HCT116 (cell line): ENCODE data around the gene CPNE4. TPM values are rescaled to one million over a fixed set of nuclear protein-coding genes. Genes with fewer than 3 reads are reported as not detected.

Experiments
- ATAC-seq: fragments of 200-7000 bp; cut with Tn5 transposase; 2 replicates; pipeline ENCODE4 v1.9.1; 2020; ENCODE audit warnings: mild to moderate bottlenecking, moderate library complexity
- BruUV-seq: library from RNA; stranded (reverse); fragments of 400-500 nt; replicated peaks from 2 replicates; lab custom pipeline; 2021; lab: Mats Ljungman, UMichigan
- CTCF ChIA-PET: fragments of 300-600 bp; sonication (Branson Sonifier 250); formaldehyde crosslinking; loops from one replicate; lab custom pipeline; 2021; ENCODE audit warnings: antibody characterized with exemption; lab: Charles Lee
- POLR2A ChIA-PET: fragments of 300-600, 350-600 bp; sonication (Branson Sonifier 250); formaldehyde crosslinking; loops from one replicate; lab custom pipeline; 2021; ENCODE audit warnings: antibody characterized with exemption; lab: Charles Lee
- RAD21 ChIA-PET, 2 experiments: fragments of 300-600 bp; sonication (Branson Sonifier 250); formaldehyde crosslinking; loops; one replicate each; lab custom pipeline; 2023; ENCODE audit warnings: low total read pairs in 2 of 2; ENCODE audit not compliant: uncharacterized antibody in 2 of 2, unreplicated experiment in 2 of 2, low non-redundant PET in 1 of 2; lab: Charles Lee
- DNase-seq: peaks from one replicate; pipeline ENCODE4 v3.0.0-alpha.2; 2010; ENCODE audit warnings: low read depth, low spot score
- H2AFZ ChIP-seq: fragments of 200-600 bp; shearing (Covaris generic), sonication (generic); 2 replicates; pipeline ENCODE4 v1.6.1; 2017; ENCODE audit warnings: low read depth, mixed run types, mixed read lengths, antibody characterized with exemption, low read length; ENCODE audit not compliant: poor library complexity, severe bottlenecking
- H3K27ac ChIP-seq: 2 replicates; pipeline ENCODE4 v1.5.1; 2012; ENCODE audit warnings: low read depth, low read length
- H3K27me3 ChIP-seq: fragments of 200-600 bp; sonication (generic); 2 replicates; pipeline ENCODE4 v1.6.1; 2016; ENCODE audit warnings: mixed run types, low read length, mixed read lengths; ENCODE audit not compliant: insufficient read depth
- H3K36me3 ChIP-seq, 2 experiments: fragments of 200-500 bp in 1 of 2; fragments of 200-600 bp in 1 of 2; sonication (Bioruptor generic) in 1 of 2; sonication (generic) in 1 of 2; 2 replicates each; pipeline versions ENCODE4 v1.5.1 to v1.6.1; 2014 to 2016; ENCODE audit warnings: low read length in 2 of 2, inconsistent platforms in 1 of 2, mixed read lengths in 1 of 2, mixed run types in 1 of 2; ENCODE audit not compliant: insufficient read depth in 2 of 2, control insufficient read depth in 1 of 2
- H3K4me1 ChIP-seq, 2 experiments: fragments of 200-600 bp in 1 of 2; sonication (generic) in 1 of 2; 2 replicates each; pipeline versions ENCODE4 v1.5.1 to v1.6.1; 2012 to 2017; ENCODE audit warnings: low read length in 2 of 2, inconsistent platforms in 1 of 2, mild to moderate bottlenecking in 1 of 2, mixed read lengths in 1 of 2, mixed run types in 1 of 2, moderate library complexity in 1 of 2; ENCODE audit not compliant: insufficient read depth in 2 of 2, control insufficient read depth in 1 of 2
- H3K4me2 ChIP-seq: fragments of 200-600 bp; sonication (generic); 2 replicates; pipeline ENCODE4 v1.6.1; 2017; ENCODE audit warnings: mixed run types, low read length, mixed read lengths
- H3K4me3 ChIP-seq, 2 experiments: fragments of 200-600 bp in 1 of 2; sonication (generic) in 1 of 2; replicated peaks in 1 of 2; 2 replicates each; pipeline ENCODE4 v1.5.1; 2011 to 2016; ENCODE audit warnings: low read length in 2 of 2, control low read depth in 1 of 2, low read depth in 1 of 2, mild to moderate bottlenecking in 1 of 2, mixed read lengths in 1 of 2, mixed run types in 1 of 2
- H3K79me2 ChIP-seq: fragments of 200-600 bp; sonication (generic); 2 replicates; pipeline ENCODE4 v1.6.1; 2017; ENCODE audit warnings: mild to moderate bottlenecking, mixed run types, low read length, moderate library complexity, mixed read lengths; ENCODE audit not compliant: insufficient read depth
- H3K9ac ChIP-seq: fragments of 200-600 bp; sonication (generic); 2 replicates; pipeline ENCODE4 v1.6.1; 2016; ENCODE audit warnings: low read length, mixed read lengths
- H3K9me2 ChIP-seq: fragments of 200-600 bp; sonication (generic), shearing (Covaris generic); 2 replicates; pipeline ENCODE4 v1.6.1; 2017; ENCODE audit warnings: mixed run types, mild to moderate bottlenecking, moderate library complexity; ENCODE audit not compliant: insufficient read depth
- H3K9me3 ChIP-seq, 2 experiments: fragments of 200-500 bp in 1 of 2; fragments of 200-600 bp in 1 of 2; sonication (Bioruptor generic) in 1 of 2; sonication (generic) in 1 of 2; 2 replicates each; pipeline ENCODE4 v1.6.1; 2014 to 2017; ENCODE audit warnings: low read length in 2 of 2, mixed read lengths in 2 of 2, inconsistent platforms in 1 of 2, low read depth in 1 of 2, mild to moderate bottlenecking in 1 of 2, mixed run types in 1 of 2, moderate library complexity in 1 of 2; ENCODE audit not compliant: control insufficient read depth in 1 of 2, insufficient read depth in 1 of 2
- H4K20me1 ChIP-seq: fragments of 200-600 bp; sonication (generic), shearing (Covaris generic); 2 replicates; pipeline ENCODE4 v1.6.1; 2017; ENCODE audit warnings: mixed run types, mild to moderate bottlenecking, moderate library complexity; ENCODE audit not compliant: insufficient read depth
- CEBPB ChIP-seq: IDR thresholded peaks from 2 replicates; pipeline ENCODE4 v1.6.1; 2012; ENCODE audit warnings: low read depth
- EGR1 ChIP-seq: IDR thresholded peaks from 2 replicates; pipeline ENCODE4 v1.6.1; 2012; ENCODE audit warnings: low read depth
- FOSL1 ChIP-seq: IDR thresholded peaks from 2 replicates; pipeline ENCODE4 v1.6.1; 2012; ENCODE audit warnings: low read depth
- POLR2A ChIP-seq: IDR thresholded peaks from 2 replicates; pipeline ENCODE4 v1.7.0; 2011; ENCODE audit warnings: borderline replicate concordance; ENCODE audit not compliant: insufficient read depth, insufficient read length; ENCODE audit errors: extremely low read depth
- POLR2AphosphoS5 ChIP-seq: IDR thresholded peaks from 2 replicates; pipeline ENCODE4 v1.6.1; 2011; ENCODE audit warnings: mild to moderate bottlenecking, low read depth, low read length, moderate library complexity
- RAD21 ChIP-seq: IDR thresholded peaks from 2 replicates; pipeline ENCODE4 v1.6.1; 2012; ENCODE audit warnings: low read depth, mild to moderate bottlenecking
- SRF ChIP-seq: IDR thresholded peaks from 2 replicates; pipeline ENCODE4 v1.6.1; 2012; ENCODE audit warnings: low read depth
- ZNF274 ChIP-seq: fragments of 200-500 bp; sonication (Bioruptor generic); IDR thresholded peaks from 2 replicates; pipeline ENCODE4 v1.6.1; 2014; ENCODE audit warnings: mild to moderate bottlenecking, low read depth, low read length, inconsistent platforms
- intact Hi-C: fragments of 100-400 bp; cut with micrococcal nuclease; formaldehyde crosslinking; loops from 2 replicates; pipeline ENCODE4 v1.10.0; 2022
- total RNA-seq: library from RNA; stranded (reverse); gene quantifications from one replicate; pipeline ENCODE4 v1.2.1, GENCODE V29; 2021; ENCODE audit not compliant: unreplicated experiment
- TF ChIP-seq, protein P1 (sequence below), 3 experiments: fragments of 200-600 bp in 1 of 3; sonication (generic) in 1 of 3; IDR thresholded peaks in 2 of 3; conservative IDR thresholded peaks in 1 of 3; 2 replicates each; pipeline ENCODE4 v1.5.1; 2012 to 2017; ENCODE audit warnings: low read depth in 2 of 3, low read length in 2 of 3, antibody characterized with exemption in 1 of 3, borderline replicate concordance in 1 of 3, control low read depth in 1 of 3, mild to moderate bottlenecking in 1 of 3, mixed read lengths in 1 of 3, mixed run types in 1 of 3, moderate library complexity in 1 of 3; ENCODE audit not compliant: insufficient read depth in 1 of 3
- TF ChIP-seq, protein P2 (sequence below): IDR thresholded peaks from 2 replicates; pipeline ENCODE4 v1.6.1; 2012
- TF ChIP-seq, protein P3 (sequence below): IDR thresholded peaks from 2 replicates; pipeline ENCODE4 v1.6.1; 2012; ENCODE audit warnings: low read depth

CPNE4 gene
- total RNA-seq, 1 experiment from 2014 or later = not detected

DNA sequence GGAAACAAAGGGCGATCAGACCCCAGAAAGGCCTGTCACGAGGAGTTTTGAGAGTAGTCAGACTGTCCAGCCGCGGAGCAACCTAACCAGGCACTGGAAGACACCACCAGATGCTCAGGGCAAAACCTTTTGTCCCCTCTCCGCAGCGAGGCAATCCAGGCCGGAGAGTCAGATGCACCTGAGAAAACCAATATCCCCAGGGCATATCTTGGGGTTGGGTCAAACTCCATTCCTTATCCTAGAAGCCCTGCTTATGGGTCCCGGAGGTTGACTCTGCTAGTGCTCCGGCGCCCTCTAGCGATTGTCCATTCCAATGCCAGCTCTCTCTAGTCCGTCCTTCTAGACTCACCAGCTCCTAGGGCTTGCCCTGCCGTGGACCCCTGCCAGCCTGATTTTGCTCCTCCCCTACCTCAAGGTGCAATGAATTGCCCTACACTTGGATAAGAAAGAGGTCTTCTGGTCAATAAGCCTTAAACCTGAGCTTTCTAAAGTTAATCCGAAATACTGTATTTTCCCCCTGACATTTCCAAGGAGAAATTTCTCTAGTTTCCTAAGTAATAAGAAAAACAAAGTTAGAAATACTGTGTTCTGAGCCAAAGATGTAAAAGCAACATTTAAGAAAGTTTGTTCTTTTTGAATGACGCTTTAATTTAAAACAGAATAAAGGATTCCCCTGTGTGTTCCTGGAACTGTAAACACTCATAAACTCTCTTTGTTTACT, 5.5 kb downstream of the CPNE4 start:
- H3K27me3 ChIP-seq = peaks cover 31% of the 10 kb centered on the region
- no peaks in the 10 kb centered on the region for H3K9me3 ChIP-seq
- H3K9ac ChIP-seq = no peak overlapping the region
- POLR2A ChIA-PET = no interaction called here
- no peak overlapping the region for H3K27ac ChIP-seq
- RAD21 ChIA-PET = no interaction called here
- H4K20me1 ChIP-seq = no peaks in the 10 kb centered on the region
- H3K4me1 ChIP-seq = no peaks in the 10 kb centered on the region
- no peaks in the 10 kb centered on the region for H3K9me2 ChIP-seq
- H3K79me2 ChIP-seq = no peaks in the 10 kb centered on the region
- TF ChIP-seq, protein P1, sequence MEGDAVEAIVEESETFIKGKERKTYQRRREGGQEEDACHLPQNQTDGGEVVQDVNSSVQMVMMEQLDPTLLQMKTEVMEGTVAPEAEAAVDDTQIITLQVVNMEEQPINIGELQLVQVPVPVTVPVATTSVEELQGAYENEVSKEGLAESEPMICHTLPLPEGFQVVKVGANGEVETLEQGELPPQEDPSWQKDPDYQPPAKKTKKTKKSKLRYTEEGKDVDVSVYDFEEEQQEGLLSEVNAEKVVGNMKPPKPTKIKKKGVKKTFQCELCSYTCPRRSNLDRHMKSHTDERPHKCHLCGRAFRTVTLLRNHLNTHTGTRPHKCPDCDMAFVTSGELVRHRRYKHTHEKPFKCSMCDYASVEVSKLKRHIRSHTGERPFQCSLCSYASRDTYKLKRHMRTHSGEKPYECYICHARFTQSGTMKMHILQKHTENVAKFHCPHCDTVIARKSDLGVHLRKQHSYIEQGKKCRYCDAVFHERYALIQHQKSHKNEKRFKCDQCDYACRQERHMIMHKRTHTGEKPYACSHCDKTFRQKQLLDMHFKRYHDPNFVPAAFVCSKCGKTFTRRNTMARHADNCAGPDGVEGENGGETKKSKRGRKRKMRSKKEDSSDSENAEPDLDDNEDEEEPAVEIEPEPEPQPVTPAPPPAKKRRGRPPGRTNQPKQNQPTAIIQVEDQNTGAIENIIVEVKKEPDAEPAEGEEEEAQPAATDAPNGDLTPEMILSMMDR (IDR thresholded peaks at IDR 0.05 in 2 of 3, conservative IDR thresholded peaks at IDR 0.05 in 1 of 3; ENCODE audit: borderline replicate concordance in 1 of 3, insufficient read depth in 1 of 3, low read depth in 2 of 3, low read length in 2 of 3) = peak; percentile 71 to 92 (median 88)
- peak; percentile 86 for TF ChIP-seq RAD21
- TF ChIP-seq POLR2AphosphoS5 = no peak
- TF ChIP-seq, protein P2, sequence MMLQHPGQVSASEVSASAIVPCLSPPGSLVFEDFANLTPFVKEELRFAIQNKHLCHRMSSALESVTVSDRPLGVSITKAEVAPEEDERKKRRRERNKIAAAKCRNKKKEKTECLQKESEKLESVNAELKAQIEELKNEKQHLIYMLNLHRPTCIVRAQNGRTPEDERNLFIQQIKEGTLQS = no peak
- TF ChIP-seq POLR2A = no peak
- TF ChIP-seq EGR1 = no peak
- no peaks in the 10 kb centered on the region for H3K36me3 ChIP-seq
- intact Hi-C loops = loop anchor here (1.0 to 5.0 kb wide), 6 partner anchors 181 to 996 kb away; no protein-coding TSS in a partner anchor
- peak; percentile 69 for DNase-seq
- CTCF ChIA-PET = interaction anchor here (0.6 to 1.6 kb wide), 10 partner anchors 8 to 996 kb away, joined by 3 to 7 read pairs (median 4); no protein-coding TSS in a partner anchor
- BruUV-seq = no TSS peak
- no peak overlapping the region for H2AFZ ChIP-seq
- no peak overlapping the region for H3K4me3 ChIP-seq
- peak; percentile 100 for ATAC-seq
- H3K4me2 ChIP-seq = no peak overlapping the region

DNA sequence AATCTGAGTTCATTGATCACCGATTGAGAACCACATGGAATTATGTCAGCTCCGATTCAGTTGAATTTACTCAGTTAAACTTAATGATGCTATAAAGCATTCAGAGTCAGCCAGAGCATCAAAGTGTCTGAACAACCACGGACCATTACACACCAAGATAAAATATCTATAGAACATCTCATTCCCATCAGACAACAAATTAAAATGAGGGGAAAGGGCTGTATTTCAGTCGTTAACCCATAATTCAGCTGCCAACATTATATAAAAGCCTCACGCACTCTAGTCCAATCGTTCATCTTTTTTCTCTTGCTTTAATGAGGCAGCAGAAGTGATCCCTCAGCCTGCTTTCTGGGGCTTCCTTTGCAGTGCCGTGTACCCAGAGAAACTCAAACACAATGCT, 11.9 kb downstream of the CPNE4 start:
- Histone ChIP-seq H3K4me3 (no peak overlapping the region), H2AFZ (no peak overlapping the region), H3K9me2 (no peaks in the 10 kb centered on the region), H3K36me3 (no peaks in the 10 kb centered on the region), H3K4me1 (no peaks in the 10 kb centered on the region), H3K9me3 (no peaks in the 10 kb centered on the region), H3K4me2 (no peak overlapping the region), H3K9ac (no peak overlapping the region), H3K27ac (no peak overlapping the region), H4K20me1 (no peaks in the 10 kb centered on the region), H3K79me2 (no peaks in the 10 kb centered on the region), H3K27me3 (peaks cover 59% of the 10 kb centered on the region)
- BruUV-seq = no TSS peak
- POLR2A ChIA-PET = no interaction called here
- CTCF ChIA-PET = no interaction called here
- ATAC-seq (no peak), DNase-seq (no peak)
- RAD21 ChIA-PET = no interaction called here
- intact Hi-C loops = no loop called here
- TF ChIP-seq POLR2A (no peak), FOSL1 (no peak), POLR2AphosphoS5 (no peak), SRF (no peak), ZNF274 (no peak), CEBPB (no peak)
- TF ChIP-seq, protein P3, sequence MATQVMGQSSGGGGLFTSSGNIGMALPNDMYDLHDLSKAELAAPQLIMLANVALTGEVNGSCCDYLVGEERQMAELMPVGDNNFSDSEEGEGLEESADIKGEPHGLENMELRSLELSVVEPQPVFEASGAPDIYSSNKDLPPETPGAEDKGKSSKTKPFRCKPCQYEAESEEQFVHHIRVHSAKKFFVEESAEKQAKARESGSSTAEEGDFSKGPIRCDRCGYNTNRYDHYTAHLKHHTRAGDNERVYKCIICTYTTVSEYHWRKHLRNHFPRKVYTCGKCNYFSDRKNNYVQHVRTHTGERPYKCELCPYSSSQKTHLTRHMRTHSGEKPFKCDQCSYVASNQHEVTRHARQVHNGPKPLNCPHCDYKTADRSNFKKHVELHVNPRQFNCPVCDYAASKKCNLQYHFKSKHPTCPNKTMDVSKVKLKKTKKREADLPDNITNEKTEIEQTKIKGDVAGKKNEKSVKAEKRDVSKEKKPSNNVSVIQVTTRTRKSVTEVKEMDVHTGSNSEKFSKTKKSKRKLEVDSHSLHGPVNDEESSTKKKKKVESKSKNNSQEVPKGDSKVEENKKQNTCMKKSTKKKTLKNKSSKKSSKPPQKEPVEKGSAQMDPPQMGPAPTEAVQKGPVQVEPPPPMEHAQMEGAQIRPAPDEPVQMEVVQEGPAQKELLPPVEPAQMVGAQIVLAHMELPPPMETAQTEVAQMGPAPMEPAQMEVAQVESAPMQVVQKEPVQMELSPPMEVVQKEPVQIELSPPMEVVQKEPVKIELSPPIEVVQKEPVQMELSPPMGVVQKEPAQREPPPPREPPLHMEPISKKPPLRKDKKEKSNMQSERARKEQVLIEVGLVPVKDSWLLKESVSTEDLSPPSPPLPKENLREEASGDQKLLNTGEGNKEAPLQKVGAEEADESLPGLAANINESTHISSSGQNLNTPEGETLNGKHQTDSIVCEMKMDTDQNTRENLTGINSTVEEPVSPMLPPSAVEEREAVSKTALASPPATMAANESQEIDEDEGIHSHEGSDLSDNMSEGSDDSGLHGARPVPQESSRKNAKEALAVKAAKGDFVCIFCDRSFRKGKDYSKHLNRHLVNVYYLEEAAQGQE = no peak
